Stimulated activated CD8-positive, alpha-beta memory T cell treated with anti-CD3 and anti-CD28 coated beads, Interleukin-4, amount 100 ng/mL, for 4 hours (primary cell): ENCODE data around the gene B3GNT7.

Experiments used
- DNase-seq, 2 donors: peaks; one replicate each; pipeline ENCODE4 v3.0.0-alpha.2; 2020; ENCODE audit warnings: low read depth in 2 of 2, low spot score in 1 of 2

B3GNT7 gene

DNA sequence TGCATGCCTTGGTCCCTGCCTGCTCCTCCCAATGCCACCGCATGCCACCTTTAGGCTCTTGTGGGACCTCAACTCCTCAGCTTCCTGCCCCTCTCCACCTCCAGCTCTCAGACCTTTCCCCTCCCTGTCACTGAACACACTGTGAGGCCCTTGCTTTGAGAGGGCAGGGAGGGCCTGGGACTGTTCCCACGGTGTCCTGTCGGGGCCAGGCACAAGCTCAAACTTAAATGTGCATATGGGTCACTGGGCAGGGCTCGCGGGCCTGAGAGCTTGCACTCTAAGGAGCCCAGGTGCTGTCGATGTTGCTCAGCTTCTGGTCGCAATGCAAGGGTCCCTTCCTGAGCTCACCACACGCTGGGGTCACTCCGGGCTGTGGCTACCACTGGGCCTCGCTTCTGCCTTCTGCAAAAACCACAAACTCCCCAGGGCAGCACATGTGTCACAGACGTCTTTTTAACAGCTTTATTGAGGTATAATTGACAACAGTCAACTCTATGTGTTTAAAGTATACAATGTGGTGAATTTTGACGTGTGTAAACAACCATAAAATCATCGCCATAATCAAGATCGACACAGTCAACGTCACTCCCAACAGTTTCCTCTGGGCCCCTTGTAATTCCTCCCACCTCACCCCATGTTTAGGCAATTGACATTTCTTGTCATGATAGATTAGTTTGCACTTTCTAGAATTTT lies 11.9 kb upstream of the B3GNT7 start:
- no peak for DNase-seq

GRCh38 chr2:231384109-231384435 lies 11.4 kb upstream of the B3GNT7 start:
- no peak for DNase-seq

GRCh38 chr2:231384970-231385369 lies 10.5 kb upstream of the B3GNT7 start:
- no peak for DNase-seq

GRCh38 chr2:231385429-231385828 lies 10.1 kb upstream of the B3GNT7 start:
- DNase-seq = no peak

DNA sequence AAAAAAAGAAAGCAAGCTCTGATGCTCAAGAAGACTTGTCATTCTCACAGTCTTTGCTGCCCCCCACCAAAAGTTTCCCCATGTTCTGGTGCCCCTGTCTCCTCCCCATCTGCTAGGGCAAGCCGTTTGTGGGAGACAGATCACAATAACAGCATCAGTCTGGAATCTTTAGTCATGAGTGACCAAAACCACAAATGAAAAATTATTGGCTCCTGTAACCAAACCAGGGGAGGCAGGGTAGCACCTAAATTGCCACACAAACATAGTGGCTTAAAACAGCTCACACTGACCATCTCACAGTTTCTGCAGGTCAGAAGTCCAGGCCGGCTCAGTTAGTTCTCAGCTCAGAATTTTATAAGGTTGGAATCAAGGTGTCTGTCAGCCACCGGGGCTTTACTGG lies 9.1 kb upstream of the B3GNT7 start:
- no peak for DNase-seq

- DNase-seq = no peak
Measured at GRCh38 chr2:231387904-231388724, 7.4 kb upstream of the B3GNT7 start.

GRCh38 chr2:231388725-231389346 lies 6.7 kb upstream of the B3GNT7 start:
- DNase-seq = no peak

GRCh38 chr2:231390667-231391066 lies 4.8 kb upstream of the B3GNT7 start:
- no peak for DNase-seq

- DNase-seq = no peak
Measured at GRCh38 chr2:231391981-231392380, 3.5 kb upstream of the B3GNT7 start.

GRCh38 chr2:231392431-231393148 lies 2.9 kb upstream of the B3GNT7 start:
- DNase-seq = no peak

DNA sequence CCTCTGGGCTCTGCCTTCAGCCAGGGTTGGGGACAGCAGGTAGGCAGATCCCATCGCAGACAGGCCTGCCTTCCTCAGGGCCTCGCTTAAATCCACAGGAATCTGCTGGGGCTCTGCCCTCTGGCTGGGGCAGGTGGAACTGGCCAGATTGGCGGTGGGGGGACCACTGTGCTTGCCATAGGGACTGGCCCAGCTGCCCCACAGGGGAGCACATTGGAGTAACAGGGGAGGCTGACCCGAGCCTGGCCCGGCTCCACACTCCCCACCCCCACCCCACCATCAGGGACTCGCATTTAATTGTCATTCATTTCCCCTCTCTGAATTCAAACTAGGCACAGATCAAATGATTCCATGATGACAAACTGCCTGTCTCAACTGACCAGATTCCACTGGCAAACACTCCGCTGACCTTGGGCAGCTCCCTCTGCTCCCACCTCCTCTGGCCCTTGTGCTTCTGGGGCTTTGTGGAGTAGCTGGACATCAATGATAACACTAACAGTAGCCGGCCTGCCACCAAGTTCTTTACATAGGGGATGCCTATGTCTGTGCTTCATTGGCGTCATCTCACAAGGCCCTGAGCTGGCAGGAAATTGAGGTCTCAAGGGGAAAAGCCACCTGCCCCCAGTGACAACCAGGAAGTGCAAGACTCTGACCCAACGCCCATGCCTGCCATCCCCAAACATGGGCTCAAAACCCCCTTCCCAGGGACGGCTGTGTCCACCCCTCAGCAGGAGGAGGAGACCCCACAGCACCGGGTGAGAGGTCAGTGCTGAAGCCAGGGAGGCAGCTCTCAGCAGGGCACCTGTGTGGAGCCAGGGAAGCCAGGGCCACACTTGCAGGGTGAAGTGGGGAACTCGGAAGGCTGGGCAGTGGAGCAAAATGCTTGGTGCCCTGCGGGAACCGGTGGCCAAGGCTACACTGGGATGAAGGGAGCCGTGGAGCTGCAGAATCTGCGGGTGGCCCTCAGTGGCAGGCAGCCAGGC lies 2.1 kb upstream of the B3GNT7 start:
- DNase-seq = peak in 1 of 2 donors; percentile 36

- no peak for DNase-seq
Measured at GRCh38 chr2:231394211-231395141, 1.0 kb upstream of the B3GNT7 start.

- no peak for DNase-seq
Measured at GRCh38 chr2:231396058-231396821, 730 bp downstream of the B3GNT7 start.

GRCh38 chr2:231397011-231397927 lies 1.8 kb downstream of the B3GNT7 start:
- DNase-seq = no peak

DNA sequence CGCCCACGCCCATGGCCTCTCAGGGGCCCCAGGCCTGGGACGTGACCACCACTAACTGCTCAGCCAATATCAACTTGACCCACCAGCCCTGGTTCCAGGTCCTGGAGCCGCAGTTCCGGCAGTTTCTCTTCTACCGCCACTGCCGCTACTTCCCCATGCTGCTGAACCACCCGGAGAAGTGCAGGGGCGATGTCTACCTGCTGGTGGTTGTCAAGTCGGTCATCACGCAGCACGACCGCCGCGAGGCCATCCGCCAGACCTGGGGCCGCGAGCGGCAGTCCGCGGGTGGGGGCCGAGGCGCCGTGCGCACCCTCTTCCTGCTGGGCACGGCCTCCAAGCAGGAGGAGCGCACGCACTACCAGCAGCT lies 2.4 kb downstream of the B3GNT7 start:
- no peak for DNase-seq

DNA sequence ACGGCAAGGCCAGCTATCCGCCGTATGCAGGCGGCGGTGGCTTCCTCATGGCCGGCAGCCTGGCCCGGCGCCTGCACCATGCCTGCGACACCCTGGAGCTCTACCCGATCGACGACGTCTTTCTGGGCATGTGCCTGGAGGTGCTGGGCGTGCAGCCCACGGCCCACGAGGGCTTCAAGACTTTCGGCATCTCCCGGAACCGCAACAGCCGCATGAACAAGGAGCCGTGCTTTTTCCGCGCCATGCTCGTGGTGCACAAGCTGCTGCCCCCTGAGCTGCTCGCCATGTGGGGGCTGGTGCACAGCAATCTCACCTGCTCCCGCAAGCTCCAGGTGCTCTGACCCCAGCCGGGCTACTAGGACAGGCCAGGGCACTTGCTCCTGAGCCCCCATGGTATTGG lies 3.1 kb downstream of the B3GNT7 start:
- DNase-seq = no peak

DNA sequence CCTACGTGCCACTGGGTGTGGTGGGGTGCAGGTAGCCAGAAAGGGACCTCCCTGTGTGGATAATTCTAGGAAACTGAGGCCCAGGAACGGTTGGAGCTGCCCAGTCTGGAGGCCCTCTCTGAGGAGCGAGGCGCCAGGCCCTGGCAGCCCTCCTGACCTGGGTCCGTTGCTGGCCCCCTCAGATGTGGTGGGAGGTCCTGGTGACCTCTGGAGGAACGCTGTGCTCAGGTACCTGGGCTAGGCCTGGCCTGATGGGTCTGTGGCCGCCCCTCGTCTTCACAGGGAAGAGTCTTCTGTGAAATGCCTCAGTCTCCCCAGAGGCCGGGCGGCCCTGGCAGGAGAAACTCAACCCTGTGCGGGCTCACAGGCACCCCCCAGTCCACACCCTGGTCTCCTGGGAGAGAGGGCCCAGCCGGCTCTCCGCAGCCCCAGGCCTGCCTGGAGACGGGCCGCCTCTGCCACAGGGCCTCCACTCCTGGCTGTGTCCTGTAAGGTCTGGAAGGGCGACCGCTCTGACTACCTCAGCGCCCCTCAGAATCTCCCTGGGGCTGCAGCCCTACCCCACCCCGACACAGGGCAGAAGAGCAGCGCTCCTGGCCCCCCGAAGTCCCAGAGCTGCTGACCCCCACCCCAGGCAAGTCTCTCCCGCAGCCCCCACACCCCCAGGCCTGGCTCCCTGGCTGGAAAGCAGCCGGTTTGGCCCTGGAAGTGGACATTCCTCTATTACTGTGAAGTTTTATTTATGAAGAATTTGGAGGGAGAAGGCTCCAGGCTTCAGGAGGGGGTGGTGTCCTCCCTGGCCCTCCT lies 3.7 kb downstream of the B3GNT7 start:
- no peak for DNase-seq
